AG04449 (cell line): ENCODE measurements around the gene TBX19.

Experiments used
- CTCF ChIA-PET: fragments of 350-600 bp; formaldehyde crosslinking; extraction: SDS; loops from one replicate; lab custom pipeline; 2021; ENCODE audit warnings: antibody characterized with exemption; lab: Yijun Ruan, JAX
- POLR2A ChIA-PET: fragments of 400-600, 350-600 bp; formaldehyde crosslinking; extraction: SDS; loops from one replicate; lab custom pipeline; 2020; ENCODE audit warnings: antibody characterized with exemption, inconsistent platforms; lab: Yijun Ruan, JAX
- DNase-seq: peaks from one replicate; pipeline ENCODE4 v3.0.0-alpha.2; 2010; ENCODE audit warnings: low read depth, low spot score
- H3K4me3 ChIP-seq: 2 replicates; pipeline ENCODE4 v1.5.1; 2011; ENCODE audit warnings: low read depth, mild to moderate bottlenecking, control low read depth, low read length
- TF ChIP-seq, protein P1 (sequence below): IDR thresholded peaks from one replicate; pipeline ENCODE4 v1.5.1; 2011; ENCODE audit warnings: mild to moderate bottlenecking, moderate library complexity, low read length, control low read depth, inconsistent platforms; ENCODE audit not compliant: insufficient read depth; ENCODE audit errors: missing control alignments

Gene TBX19

DNA sequence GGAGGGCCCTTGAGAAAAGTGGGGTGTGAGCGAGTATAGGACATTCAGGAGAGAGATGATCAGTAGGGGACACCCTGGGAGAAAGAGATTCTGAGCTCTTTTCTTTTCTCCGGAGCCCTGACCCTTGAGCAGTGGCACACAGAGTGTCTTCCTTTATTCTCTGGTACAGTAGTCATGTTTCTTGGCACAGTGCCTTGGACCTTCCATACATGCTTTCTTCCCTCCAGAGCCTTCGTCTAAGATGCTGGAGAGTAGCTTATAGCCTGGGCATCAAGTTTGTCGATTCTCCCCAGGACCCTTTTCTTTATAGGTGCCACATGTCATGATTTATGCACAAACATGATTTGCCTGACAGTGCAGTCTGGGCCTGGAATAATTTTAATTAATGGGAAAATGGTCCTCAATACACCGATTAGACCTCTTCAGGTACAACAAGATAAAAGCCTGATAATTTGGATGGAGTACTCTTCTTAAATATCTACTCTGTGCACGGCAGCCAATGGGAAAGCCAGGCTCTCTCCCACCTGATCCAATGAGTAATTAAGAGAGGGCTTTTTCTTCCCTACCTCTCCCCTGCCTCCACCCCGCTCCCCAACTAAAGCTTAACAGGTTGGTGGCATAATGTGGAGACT is at the start of gene TBX19:
TSS of gene TBX19 (plus strand) at position 582 of the 632 bp plus-strand sequence. CDS start 214 bp downstream, outside the sequence.
- TF ChIP-seq, protein P1, sequence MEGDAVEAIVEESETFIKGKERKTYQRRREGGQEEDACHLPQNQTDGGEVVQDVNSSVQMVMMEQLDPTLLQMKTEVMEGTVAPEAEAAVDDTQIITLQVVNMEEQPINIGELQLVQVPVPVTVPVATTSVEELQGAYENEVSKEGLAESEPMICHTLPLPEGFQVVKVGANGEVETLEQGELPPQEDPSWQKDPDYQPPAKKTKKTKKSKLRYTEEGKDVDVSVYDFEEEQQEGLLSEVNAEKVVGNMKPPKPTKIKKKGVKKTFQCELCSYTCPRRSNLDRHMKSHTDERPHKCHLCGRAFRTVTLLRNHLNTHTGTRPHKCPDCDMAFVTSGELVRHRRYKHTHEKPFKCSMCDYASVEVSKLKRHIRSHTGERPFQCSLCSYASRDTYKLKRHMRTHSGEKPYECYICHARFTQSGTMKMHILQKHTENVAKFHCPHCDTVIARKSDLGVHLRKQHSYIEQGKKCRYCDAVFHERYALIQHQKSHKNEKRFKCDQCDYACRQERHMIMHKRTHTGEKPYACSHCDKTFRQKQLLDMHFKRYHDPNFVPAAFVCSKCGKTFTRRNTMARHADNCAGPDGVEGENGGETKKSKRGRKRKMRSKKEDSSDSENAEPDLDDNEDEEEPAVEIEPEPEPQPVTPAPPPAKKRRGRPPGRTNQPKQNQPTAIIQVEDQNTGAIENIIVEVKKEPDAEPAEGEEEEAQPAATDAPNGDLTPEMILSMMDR: no peak
- no peak within 1 kb of the TSS for H3K4me3 ChIP-seq
- ChIA-PET POLR2A (no interaction called here), CTCF (interaction anchor here (0.9 kb wide), 1 partner anchor 47 kb away, joined by 3 read pairs; no protein-coding TSS in a partner anchor)
- no peak for DNase-seq

DNA sequence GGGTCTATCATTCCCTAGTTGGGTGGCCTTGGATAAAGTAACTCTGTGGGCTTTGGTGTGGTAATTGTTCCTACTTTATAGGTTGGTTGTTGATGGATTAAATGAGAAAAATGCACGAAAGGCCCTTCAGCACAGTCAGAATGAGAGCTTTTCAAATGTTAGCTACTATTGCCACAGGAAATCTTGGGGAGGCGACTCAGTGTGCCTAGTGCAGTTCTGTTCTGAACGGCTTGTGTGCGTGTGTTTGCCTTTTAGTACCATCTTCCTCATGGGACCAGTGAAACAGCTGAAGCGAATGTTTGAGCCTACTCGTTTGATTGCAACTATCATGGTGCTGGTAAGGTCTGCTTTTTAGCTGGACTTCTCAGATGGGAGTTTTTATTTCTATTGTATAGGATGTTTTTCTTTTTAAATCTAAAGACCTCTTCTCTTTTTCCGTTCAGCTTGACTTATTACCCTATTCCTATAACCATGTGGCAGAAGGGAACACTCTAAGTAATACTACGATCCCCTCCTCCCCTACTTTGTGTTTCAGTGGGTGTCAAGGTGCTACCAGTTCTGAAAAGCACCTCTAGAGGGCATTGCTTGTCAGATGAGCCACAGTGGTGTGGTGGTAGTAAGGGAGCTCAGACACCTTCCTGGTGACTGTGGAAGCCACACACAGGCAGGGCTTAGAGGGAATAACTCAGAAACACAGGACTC is 45.7 kb upstream of the TBX19 start:
- POLR2A ChIA-PET: no interaction called here
- no peak for DNase-seq
- TF ChIP-seq, protein P1: peak; percentile 68
- CTCF ChIA-PET: interaction anchor here (0.6 to 3.2 kb wide), 20 partner anchors 9 to 520 kb away, joined by 3 to 25 read pairs (median 5); partner anchors contain the start of gene SFT2D2
- H3K4me3 ChIP-seq: no peak overlapping the region

DNA sequence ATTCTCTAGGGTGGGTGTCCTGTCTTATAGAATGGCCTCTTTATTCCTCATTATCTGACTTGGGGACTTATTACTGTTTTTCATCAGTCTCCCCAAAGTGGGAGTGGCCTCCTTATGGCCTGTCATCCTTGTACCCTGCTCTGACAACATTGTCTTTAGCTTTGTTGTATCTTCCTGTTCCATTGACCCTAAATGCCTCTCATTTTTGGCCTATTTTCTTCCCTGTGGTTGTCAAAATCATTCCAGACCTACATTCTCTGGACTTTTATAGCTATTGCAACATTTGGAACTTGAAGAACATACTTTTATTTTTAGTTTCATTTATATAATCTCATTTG is 45.2 kb upstream of the TBX19 start:
- ChIA-PET CTCF (interaction anchor here (0.7 to 3.2 kb wide), 18 partner anchors 8 to 521 kb away, joined by 3 to 25 read pairs (median 6); partner anchors contain the start of gene SFT2D2), POLR2A (no interaction called here)
- TF ChIP-seq, protein P1: no peak
- DNase-seq: no peak
- H3K4me3 ChIP-seq: no peak overlapping the region

DNA sequence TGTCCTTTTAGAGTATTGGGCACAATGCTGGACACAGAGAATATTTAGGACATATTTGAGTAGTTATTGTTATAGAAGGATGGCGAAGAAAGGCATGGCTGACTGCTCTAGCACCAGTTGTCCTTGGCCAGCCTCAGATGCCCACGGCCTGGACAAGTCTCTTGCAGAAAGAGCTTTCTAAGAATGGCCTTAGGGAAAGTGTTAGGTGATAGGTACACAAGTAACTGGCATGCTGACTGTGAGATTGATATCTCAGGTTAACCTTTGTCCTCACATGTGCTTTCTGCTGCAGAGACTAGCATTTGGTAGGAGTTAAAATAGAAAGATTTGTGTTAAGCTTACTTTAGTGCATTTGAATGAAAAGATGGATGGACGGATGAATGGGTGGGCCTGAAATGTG is 44.7 kb upstream of the TBX19 start:
- TF ChIP-seq, protein P1: no peak
- no peak overlapping the region for H3K4me3 ChIP-seq
- CTCF ChIA-PET: interaction anchor here (0.7 to 3.2 kb wide), 17 partner anchors 8 to 130 kb away, joined by 3 to 25 read pairs (median 6); partner anchors contain the start of gene SFT2D2
- POLR2A ChIA-PET: no interaction called here
- DNase-seq: no peak

DNA sequence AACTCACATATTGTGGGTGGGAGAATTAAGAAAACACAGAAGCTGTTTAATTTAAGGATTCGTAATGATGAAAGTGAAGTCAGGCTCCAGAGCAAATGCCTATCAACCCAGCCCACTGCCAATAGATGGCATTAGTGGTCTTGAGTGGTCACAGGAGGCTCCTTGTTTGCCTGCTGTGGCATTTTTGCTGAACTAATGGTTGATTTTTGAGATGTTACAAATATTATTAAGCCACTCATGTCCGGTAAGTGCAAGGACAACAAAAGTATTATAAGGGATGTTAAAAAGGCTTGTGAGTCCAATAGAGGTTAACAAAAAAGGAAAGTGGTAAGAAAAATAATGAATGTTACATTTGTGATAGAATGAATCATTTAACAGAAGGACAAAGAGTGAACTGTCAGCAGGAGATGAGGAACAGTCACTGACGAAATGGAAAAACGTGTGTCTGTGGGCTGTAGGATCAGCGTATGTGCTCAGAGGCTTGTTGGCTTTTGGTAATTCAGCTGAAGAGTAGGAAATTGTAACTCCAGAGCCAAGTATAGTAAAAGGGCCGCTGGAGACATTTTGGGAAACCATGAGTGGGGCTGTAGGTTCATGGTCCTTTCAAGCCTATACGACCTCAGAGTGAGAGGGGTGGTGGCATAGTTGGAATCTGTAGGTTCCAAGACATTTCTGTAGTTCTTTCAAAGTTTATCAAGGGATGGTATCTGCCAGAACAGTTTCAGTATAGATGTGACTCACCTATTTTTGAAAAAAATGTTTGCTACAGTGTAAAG is 43.7 kb upstream of the TBX19 start:
- DNase-seq: no peak
- TF ChIP-seq, protein P1: no peak
- POLR2A ChIA-PET: no interaction called here
- CTCF ChIA-PET: interaction anchor here (1.5 to 3.2 kb wide), 3 partner anchors 11 to 91 kb away, joined by 3 to 25 read pairs (median 13); partner anchors contain the start of gene SFT2D2
- H3K4me3 ChIP-seq: no peak overlapping the region
